NT2/D1 (cell line): ENCODE measurements around the gene KREMEN1.

Experiments
- YY1 ChIP-seq: IDR thresholded peaks from 2 replicates; pipeline ENCODE4 v1.6.1; 2011; ENCODE audit not compliant: insufficient read length, insufficient read depth
- ZNF274 ChIP-seq: IDR thresholded peaks from 2 replicates; pipeline ENCODE4 v1.6.1; 2011; ENCODE audit warnings: mild to moderate bottlenecking, low read depth, low read length

- TF ChIP-seq YY1 (no peak), ZNF274 (no peak)
Observed at GRCh38 chr22:29216873-29217666, 144.2 kb downstream of the KREMEN1 start.
